EL (cell line): Measurements from ENCODE around the gene KCNJ15.
"Not testable (repeated sequence)": the region's sequence is repeated elsewhere in the genome, so short reads cannot be mapped to it uniquely, and the experiment has no call there.

ENCODE experiments used
- DNase-seq: peaks from one replicate; pipeline ENCODE4 v3.0.0-alpha.2; 2016

The KCNJ15 gene

DNA sequence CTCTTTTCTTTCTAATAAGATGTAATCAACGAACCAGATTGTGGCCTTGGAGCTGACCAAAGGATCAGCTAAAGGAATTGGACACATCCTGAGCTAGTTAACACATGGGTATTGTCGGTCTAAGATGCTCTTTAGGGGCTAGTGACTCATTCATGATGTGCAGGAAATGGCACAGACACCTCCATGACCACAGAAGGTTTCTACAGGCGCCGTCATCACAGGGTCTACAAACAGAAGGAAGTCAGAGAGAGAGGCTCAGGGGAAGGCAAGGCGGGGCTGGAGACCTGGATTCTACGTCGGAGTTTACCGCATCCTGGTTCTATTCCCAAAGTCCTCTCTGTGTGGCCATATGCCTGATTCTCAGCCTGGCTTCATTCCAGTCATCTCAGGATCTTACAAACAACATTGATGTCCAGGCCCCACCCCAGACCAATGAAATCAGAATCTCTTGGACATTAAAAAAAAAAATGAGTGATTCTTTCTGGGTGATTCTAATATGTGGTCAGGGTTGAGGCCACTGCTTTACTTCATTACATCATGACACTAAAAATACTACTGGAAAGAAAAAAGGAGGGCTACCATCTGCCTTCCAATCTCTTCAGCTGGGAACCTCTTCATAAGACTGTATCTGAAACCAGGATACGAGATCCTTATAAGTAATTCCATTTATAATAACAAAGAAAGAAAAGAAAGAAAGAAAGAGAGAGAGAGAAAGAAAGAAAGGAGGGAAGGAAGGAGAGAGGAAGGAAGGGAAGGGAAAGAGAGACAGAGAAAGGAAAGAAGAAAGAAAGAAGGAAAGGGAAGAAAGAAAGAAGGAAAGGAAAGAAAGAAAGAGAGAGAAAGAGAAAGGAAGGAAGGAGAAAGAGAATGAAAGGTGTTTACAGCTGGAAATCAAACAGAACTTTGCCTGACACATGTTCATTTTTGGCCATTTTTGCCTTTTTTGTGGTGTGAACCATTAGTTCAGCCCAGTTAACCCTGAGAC is 11.6 kb upstream of the KCNJ15 start:
- DNase-seq, result peak; percentile 97

- DNase-seq, result no peak
Observed at GRCh38 chr21:38246511-38246910, 10.3 kb upstream of the KCNJ15 start.

- not testable (repeated sequence) for DNase-seq
Observed at GRCh38 chr21:38247054-38247453, 9.7 kb upstream of the KCNJ15 start.

- DNase-seq, result no peak
Observed at GRCh38 chr21:38247738-38248510, 8.9 kb upstream of the KCNJ15 start.

- no peak for DNase-seq
Observed at GRCh38 chr21:38249256-38249655, 7.5 kb upstream of the KCNJ15 start.

DNA sequence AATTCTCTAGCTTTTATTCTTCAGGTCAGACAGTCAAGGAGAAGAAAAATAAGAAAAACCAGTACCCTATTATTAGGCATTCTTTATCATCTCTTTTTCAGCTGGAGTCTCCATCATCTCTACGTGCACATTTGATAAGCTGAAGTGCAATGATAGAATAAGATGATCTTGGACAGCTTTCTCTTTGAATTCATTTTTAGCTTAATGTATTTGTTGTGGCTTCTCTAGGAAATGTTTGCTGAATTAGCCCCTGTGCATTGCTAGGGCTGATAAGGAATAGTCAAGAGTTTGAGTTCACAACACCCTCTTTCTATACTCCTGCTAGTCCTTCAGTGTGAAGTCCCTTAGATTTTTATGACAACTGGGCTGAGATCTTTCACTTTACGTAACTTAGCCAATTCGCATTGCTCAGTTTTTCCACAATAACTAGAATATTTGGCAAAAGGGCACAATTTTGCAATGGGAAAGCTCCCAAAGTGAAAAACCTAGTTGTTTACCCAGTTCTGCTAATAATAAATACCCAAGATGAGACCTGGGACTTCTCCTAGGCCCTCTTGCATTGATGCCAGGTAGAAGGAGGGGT is 7.0 kb upstream of the KCNJ15 start:
- no peak for DNase-seq

- no peak for DNase-seq
Observed at GRCh38 chr21:38250991-38251418, 5.8 kb upstream of the KCNJ15 start.

DNA sequence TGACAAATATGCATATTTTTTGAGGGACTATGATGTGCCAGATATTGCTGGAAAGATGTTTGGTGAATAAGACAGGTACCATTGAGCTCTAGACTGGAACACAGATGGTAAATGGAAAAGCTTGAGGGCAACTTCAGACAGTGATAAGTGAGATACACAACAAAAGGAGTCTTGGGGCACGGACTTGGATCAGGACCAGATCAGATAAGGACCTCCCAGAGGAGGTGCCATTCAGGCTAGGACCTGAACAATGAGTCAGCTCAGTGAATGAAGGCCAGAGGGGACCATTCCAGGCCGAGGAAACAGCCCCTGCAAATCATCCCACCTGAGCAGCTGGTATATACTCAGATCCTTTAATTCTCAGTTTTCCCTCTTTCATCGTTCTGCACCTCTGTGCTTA is 1.8 kb upstream of the KCNJ15 start:
- DNase-seq, result no peak

GRCh38 chr21:38255571-38256117 is 1.1 kb upstream of the KCNJ15 start:
- DNase-seq, result no peak

DNA sequence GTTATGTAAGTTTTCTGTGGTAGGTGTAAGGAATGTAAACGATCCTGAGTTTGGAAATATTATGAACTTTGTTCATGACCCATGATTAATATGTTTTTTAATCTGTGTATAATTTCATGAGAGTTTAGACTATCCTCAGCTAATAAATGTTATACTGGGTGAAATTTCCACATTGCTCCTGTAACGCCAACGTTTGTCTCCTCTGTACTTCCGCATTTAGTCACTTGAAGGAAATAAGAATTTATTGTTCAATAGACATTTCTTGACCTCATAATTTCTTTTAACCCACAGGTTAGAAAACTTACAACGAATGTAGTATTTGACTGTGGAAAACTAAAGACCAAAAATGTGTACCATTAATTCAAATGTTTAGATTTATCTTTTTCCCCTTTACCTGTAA is 876 bp downstream of the KCNJ15 start:
- no peak for DNase-seq

DNA sequence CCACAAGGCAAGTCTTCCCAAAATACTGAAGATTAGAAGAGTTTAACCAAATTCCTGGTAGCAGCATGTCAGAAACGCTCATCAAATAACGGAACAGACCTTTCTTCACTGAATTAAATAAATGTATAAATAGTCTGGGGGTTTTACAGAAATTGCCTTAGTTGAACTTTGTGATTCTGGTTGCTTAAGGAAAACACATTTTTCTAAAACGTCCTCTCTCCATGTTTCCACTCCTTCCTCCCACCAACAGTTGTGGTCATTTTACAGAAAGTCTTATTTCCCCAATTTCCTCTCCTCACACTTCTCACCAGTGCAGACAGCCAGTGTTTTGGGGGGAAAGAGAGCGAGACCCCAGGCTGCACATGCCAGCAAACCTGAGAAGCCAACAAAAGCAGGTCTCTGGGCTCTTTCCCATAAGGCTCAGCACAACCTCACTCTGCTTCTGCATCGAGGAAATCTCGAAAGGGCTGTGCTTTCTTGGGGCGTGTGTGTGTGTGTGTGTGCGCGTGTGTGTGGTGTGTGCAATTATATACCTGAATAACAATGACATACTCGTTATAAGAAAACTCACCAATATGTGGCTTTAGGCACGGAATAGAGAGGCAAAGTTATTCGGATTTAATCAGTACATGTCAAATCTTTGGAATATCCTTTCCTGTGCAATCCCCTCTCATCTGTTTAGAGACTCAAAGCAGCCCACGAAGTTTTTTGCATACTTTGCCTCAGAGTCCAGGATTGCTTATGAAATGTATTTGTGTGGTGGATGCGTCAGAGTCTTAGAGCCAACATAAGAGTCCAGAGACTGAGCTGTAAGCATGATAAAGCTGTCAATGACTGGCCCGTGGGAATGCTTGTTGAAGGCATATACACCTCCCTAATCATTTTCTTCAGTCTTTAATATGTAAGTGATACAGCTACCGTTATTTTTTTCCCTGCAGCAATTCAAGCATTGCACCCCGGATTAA is 2.0 kb downstream of the KCNJ15 start:
- DNase-seq, result no peak

DNA sequence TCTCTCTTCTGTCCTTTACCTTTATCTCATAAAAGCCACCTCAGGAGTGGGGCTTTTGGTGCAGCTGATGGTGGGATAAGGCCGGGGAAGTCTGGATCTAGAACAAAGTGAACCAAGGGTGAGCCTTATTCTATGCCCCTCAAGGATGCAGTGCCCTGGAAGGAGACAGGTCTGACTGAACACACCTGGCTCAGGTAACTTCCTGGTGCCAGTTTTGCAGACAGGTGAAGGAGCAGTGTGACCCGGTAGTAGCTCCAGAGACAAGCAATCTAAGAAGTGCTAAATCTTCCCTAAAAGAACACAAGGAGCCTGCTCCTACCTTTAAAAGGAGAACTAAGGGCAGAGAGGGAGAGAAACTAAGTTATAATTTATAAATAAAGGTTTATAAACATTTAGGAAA is 2.9 kb downstream of the KCNJ15 start:
- no peak for DNase-seq

GRCh38 chr21:38260426-38260825 is 3.6 kb downstream of the KCNJ15 start:
- DNase-seq, result no peak

DNA sequence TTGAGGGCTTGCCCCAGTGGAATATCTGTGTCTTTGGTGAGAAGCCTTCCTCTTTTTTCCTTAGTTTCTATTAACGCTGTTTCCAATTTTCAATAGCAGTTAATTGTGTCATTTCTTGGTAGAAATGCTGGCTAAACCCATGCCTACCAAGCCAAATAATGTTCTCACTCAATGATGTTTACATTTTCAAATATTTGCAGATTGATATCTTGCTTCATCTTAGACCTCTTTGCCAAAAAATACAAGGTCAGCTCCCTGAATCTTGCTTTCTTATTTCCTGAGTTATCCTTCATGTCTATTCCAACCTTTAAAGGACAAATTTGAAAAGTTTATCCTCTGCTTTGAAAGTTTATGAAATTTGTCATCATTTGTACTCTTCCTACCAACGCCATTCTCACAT is 5.1 kb downstream of the KCNJ15 start:
- no peak for DNase-seq

DNA sequence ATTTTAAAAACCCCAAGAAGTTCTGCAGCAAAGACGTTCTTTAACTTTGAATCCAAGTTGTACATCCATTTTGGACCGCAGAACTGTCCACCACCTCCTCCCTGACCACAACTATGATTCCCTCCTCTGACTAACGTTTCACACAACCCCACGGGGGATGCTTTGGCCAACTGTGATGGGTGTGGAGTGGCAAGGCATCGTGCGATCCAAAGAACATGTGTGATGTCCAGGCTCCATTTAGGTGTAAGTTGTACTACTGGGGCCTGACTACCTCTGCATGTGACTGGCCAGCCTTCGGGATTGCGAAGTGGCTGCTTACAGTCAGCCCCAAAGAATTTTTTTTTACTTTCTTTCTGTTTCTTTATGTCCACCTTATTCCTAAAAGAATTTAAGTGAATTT is 6.7 kb downstream of the KCNJ15 start:
- peak; percentile 28 for DNase-seq

DNA sequence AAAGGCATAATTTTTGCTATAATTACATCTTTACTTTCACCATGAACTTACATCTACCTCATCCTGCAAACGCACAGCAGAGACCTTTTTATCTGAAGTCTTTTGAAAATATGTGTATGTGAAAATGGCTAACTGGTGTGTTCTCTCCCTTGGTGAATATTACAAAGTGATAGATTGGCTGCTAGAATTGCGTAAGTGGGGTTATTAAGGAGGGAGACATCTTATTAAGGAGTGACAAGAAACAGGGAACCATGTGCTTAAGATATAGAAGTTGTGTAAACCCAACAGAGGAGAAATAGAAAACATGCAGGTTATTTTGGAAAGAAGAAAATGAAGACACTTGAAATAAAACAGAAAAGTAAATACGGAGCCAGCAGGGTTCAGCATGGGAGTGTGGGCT is 7.8 kb downstream of the KCNJ15 start:
- DNase-seq, result no peak

GRCh38 chr21:38265166-38265565 is 8.4 kb downstream of the KCNJ15 start:
- DNase-seq, result no peak

GRCh38 chr21:38266732-38267131 is 9.9 kb downstream of the KCNJ15 start:
- DNase-seq, result peak; percentile 65

GRCh38 chr21:38267136-38267755 is 10.5 kb downstream of the KCNJ15 start:
- DNase-seq, result peak; percentile 37

DNA sequence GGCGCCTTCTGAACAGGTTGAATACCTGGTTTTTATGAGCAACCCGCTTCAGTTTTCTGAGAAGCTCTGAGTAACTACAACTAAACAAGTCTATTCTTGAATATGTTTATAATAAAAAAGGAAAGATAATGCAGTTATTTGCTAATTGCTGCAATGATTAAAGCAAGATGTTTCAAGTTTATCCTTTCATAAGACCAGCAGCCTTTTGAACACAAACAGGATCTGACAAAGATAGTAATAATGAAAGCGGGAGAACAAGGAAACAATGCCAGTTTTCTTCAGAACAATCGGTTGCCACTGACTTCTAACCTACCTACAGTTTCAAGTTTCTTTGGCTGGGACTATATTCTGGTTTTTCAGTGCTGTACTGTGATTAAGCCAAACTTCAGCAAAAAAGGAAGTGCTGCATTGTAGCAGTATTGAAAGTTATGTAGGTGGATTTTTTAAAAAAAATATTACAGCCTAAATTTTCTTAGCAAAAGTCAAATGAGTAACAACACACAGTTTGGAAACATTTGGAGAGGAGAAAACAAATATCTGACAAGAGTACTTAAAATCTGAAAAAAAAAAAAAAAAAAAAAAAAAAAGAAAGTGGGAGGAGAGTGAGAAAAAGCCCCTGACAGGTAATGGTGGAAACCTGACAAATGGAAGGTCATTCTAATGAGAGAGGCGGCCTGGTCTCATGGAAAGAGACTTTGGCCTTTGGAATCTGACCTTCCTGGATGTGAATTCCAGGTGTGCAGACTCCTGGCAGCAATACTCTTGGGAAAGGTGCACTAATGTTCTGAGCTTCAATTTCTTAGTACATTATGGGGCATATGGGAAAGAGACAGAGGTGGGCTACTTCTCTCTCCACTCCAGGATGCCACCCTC is 11.4 kb downstream of the KCNJ15 start:
- DNase-seq, result no peak
